ENCODE results near the gene MINPP1.
"Not testable (repeated sequence)": the region's sequence is repeated elsewhere in the genome, so short reads cannot be mapped to it uniquely, and the experiment has no call there.

Gene MINPP1

GRCh38 chr10:87504640-87505365 is at the start of gene MINPP1:
Gene MINPP1 (plus strand): TSS chr10:87504893. CDS start chr10:87504916, 23 bp downstream.
- peak; percentile 60 for DNase-seq (ENCODE audit: low spot score)

- DNase-seq (ENCODE audit: low spot score): not testable (repeated sequence)
Measured at GRCh38 chr10:87456586-87457220, 48.0 kb upstream of the MINPP1 start.

- DNase-seq (ENCODE audit: low spot score): not testable (repeated sequence)
Measured at GRCh38 chr10:87461751-87462150, 42.9 kb upstream of the MINPP1 start.

GRCh38 chr10:87466849-87467248 is 37.8 kb upstream of the MINPP1 start:
- not testable (repeated sequence) for DNase-seq (ENCODE audit: low spot score)

GRCh38 chr10:87488733-87489132 is 16.0 kb upstream of the MINPP1 start:
- DNase-seq (ENCODE audit: low spot score): not testable (repeated sequence)

GRCh38 chr10:87490285-87490684 is 14.4 kb upstream of the MINPP1 start:
- not testable (repeated sequence) for DNase-seq (ENCODE audit: low spot score)

- not testable (repeated sequence) for DNase-seq (ENCODE audit: low spot score)
Measured at GRCh38 chr10:87492450-87492849, 12.2 kb upstream of the MINPP1 start.

- not testable (repeated sequence) for DNase-seq (ENCODE audit: low spot score)
Measured at GRCh38 chr10:87495446-87495845, 9.2 kb upstream of the MINPP1 start.

- not testable (repeated sequence) for DNase-seq (ENCODE audit: low spot score)
Measured at GRCh38 chr10:87497386-87497785, 7.3 kb upstream of the MINPP1 start.

GRCh38 chr10:87498106-87498789 is 6.4 kb upstream of the MINPP1 start:
- DNase-seq (ENCODE audit: low spot score): not testable (repeated sequence)

GRCh38 chr10:87500646-87501048 is 4.0 kb upstream of the MINPP1 start:
- DNase-seq (ENCODE audit: low spot score): no peak

GRCh38 chr10:87503401-87503800 is 1.3 kb upstream of the MINPP1 start:
- no peak for DNase-seq (ENCODE audit: low spot score)

GRCh38 chr10:87503886-87504285 is 807 bp upstream of the MINPP1 start:
- DNase-seq (ENCODE audit: low spot score): no peak

GRCh38 chr10:87504307-87504639 is 420 bp upstream of the MINPP1 start:
- peak; percentile 29 for DNase-seq (ENCODE audit: low spot score)

GRCh38 chr10:87505366-87506111 is 846 bp downstream of the MINPP1 start:
- DNase-seq (ENCODE audit: low spot score): no peak

GRCh38 chr10:87506956-87507355 is 2.3 kb downstream of the MINPP1 start:
- DNase-seq (ENCODE audit: low spot score): peak; percentile 53

- DNase-seq (ENCODE audit: low spot score): no peak
Measured at GRCh38 chr10:87507879-87508483, 3.3 kb downstream of the MINPP1 start.

GRCh38 chr10:87508837-87509236 is 4.1 kb downstream of the MINPP1 start:
- no peak for DNase-seq (ENCODE audit: low spot score)

GRCh38 chr10:87510025-87510424 is 5.3 kb downstream of the MINPP1 start:
- no peak for DNase-seq (ENCODE audit: low spot score)

GRCh38 chr10:87511526-87511925 is 6.8 kb downstream of the MINPP1 start:
- no peak for DNase-seq (ENCODE audit: low spot score)

- DNase-seq (ENCODE audit: low spot score): no peak
Measured at GRCh38 chr10:87518937-87519336, 14.2 kb downstream of the MINPP1 start.

GRCh38 chr10:87519582-87519981 is 14.9 kb downstream of the MINPP1 start:
- no peak for DNase-seq (ENCODE audit: low spot score)
